GM12878 (cell line): ENCODE results near the gene PARM1.

Experiments used
- RAD51 ChIP-seq: fragments of 450-650 bp; IDR thresholded peaks from 2 replicates; pipeline ENCODE4 v1.6.1; 2016; ENCODE audit warnings: moderate library complexity, mild to moderate bottlenecking, inconsistent platforms
- TF ChIP-seq, protein P1 (sequence below), 3 experiments: IDR thresholded peaks in 2 of 3; conservative IDR thresholded peaks in 1 of 3; 2 replicates each; pipeline ENCODE4 v1.5.1; 2011; ENCODE audit warnings: low read depth in 3 of 3, low read length in 3 of 3, mild to moderate bottlenecking in 3 of 3, control low read depth in 2 of 3, moderate library complexity in 2 of 3, inconsistent platforms in 1 of 3, mixed read lengths in 1 of 3; ENCODE audit not compliant: control insufficient read depth in 2 of 3, insufficient read depth in 1 of 3; ENCODE audit errors: extremely low read depth in 1 of 3
- TF ChIP-seq, protein P2 (sequence below): IDR thresholded peaks from 2 replicates; pipeline ENCODE4 v1.6.1; 2012; ENCODE audit warnings: mild to moderate bottlenecking, low read depth, low read length
- TF ChIP-seq, protein P3 (sequence below): IDR thresholded peaks from 2 replicates; pipeline ENCODE4 v1.6.1; 2011; ENCODE audit warnings: low read depth, low read length, improper control_type of control experiment, borderline replicate concordance
- TF ChIP-seq, protein P4 (sequence below): fragments of 450-650 bp; IDR thresholded peaks from 2 replicates; pipeline ENCODE4 v1.6.1; 2017; ENCODE audit warnings: mild to moderate bottlenecking, moderate library complexity

DNA sequence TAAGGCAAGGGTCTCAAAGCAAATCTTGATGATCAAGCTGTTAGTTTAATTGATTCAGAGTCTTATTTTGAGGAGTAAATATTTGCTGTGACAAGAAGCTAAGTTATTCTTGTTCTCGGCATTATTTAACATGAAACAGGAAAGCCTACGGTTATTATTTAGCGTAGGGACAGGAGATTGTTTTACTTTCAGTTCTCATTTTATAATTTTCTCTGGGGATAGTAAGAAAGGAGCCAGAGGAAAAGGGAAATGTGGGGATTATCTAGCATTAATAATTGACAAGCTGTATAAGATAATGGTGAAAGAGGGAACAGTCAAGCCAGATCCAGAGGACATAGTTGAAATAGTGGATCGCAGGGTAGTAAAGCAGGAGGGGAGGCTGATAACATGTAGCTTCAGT, 39.7 kb upstream of the PARM1 start:
- TF ChIP-seq, protein P1, sequence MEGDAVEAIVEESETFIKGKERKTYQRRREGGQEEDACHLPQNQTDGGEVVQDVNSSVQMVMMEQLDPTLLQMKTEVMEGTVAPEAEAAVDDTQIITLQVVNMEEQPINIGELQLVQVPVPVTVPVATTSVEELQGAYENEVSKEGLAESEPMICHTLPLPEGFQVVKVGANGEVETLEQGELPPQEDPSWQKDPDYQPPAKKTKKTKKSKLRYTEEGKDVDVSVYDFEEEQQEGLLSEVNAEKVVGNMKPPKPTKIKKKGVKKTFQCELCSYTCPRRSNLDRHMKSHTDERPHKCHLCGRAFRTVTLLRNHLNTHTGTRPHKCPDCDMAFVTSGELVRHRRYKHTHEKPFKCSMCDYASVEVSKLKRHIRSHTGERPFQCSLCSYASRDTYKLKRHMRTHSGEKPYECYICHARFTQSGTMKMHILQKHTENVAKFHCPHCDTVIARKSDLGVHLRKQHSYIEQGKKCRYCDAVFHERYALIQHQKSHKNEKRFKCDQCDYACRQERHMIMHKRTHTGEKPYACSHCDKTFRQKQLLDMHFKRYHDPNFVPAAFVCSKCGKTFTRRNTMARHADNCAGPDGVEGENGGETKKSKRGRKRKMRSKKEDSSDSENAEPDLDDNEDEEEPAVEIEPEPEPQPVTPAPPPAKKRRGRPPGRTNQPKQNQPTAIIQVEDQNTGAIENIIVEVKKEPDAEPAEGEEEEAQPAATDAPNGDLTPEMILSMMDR (IDR thresholded peaks at IDR 0.05 in 2 of 3, conservative IDR thresholded peaks at IDR 0.05 in 1 of 3; ENCODE audit: control insufficient read depth in 2 of 3, extremely low read depth in 1 of 3, insufficient read depth in 1 of 3, low read depth in 3 of 3, low read length in 3 of 3), result no peak
- TF ChIP-seq, protein P2, sequence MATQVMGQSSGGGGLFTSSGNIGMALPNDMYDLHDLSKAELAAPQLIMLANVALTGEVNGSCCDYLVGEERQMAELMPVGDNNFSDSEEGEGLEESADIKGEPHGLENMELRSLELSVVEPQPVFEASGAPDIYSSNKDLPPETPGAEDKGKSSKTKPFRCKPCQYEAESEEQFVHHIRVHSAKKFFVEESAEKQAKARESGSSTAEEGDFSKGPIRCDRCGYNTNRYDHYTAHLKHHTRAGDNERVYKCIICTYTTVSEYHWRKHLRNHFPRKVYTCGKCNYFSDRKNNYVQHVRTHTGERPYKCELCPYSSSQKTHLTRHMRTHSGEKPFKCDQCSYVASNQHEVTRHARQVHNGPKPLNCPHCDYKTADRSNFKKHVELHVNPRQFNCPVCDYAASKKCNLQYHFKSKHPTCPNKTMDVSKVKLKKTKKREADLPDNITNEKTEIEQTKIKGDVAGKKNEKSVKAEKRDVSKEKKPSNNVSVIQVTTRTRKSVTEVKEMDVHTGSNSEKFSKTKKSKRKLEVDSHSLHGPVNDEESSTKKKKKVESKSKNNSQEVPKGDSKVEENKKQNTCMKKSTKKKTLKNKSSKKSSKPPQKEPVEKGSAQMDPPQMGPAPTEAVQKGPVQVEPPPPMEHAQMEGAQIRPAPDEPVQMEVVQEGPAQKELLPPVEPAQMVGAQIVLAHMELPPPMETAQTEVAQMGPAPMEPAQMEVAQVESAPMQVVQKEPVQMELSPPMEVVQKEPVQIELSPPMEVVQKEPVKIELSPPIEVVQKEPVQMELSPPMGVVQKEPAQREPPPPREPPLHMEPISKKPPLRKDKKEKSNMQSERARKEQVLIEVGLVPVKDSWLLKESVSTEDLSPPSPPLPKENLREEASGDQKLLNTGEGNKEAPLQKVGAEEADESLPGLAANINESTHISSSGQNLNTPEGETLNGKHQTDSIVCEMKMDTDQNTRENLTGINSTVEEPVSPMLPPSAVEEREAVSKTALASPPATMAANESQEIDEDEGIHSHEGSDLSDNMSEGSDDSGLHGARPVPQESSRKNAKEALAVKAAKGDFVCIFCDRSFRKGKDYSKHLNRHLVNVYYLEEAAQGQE, result no peak
- TF ChIP-seq, protein P3, sequence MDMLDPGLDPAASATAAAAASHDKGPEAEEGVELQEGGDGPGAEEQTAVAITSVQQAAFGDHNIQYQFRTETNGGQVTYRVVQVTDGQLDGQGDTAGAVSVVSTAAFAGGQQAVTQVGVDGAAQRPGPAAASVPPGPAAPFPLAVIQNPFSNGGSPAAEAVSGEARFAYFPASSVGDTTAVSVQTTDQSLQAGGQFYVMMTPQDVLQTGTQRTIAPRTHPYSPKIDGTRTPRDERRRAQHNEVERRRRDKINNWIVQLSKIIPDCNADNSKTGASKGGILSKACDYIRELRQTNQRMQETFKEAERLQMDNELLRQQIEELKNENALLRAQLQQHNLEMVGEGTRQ, result no peak
- TF ChIP-seq RAD51, result no peak
- TF ChIP-seq, protein P4, sequence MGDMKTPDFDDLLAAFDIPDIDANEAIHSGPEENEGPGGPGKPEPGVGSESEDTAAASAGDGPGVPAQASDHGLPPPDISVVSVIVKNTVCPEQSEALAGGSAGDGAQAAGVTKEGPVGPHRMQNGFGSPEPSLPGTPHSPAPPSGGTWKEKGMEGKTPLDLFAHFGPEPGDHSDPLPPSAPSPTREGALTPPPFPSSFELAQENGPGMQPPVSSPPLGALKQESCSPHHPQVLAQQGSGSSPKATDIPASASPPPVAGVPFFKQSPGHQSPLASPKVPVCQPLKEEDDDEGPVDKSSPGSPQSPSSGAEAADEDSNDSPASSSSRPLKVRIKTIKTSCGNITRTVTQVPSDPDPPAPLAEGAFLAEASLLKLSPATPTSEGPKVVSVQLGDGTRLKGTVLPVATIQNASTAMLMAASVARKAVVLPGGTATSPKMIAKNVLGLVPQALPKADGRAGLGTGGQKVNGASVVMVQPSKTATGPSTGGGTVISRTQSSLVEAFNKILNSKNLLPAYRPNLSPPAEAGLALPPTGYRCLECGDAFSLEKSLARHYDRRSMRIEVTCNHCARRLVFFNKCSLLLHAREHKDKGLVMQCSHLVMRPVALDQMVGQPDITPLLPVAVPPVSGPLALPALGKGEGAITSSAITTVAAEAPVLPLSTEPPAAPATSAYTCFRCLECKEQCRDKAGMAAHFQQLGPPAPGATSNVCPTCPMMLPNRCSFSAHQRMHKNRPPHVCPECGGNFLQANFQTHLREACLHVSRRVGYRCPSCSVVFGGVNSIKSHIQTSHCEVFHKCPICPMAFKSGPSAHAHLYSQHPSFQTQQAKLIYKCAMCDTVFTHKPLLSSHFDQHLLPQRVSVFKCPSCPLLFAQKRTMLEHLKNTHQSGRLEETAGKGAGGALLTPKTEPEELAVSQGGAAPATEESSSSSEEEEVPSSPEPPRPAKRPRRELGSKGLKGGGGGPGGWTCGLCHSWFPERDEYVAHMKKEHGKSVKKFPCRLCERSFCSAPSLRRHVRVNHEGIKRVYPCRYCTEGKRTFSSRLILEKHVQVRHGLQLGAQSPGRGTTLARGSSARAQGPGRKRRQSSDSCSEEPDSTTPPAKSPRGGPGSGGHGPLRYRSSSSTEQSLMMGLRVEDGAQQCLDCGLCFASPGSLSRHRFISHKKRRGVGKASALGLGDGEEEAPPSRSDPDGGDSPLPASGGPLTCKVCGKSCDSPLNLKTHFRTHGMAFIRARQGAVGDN, result no peak
